COLO668 (cell line): ENCODE data around the gene DPEP2.
"Not testable (repeated sequence)": the region's sequence is repeated elsewhere in the genome, so short reads cannot be mapped to it uniquely, and the experiment has no call there.

Experiments
- DNase-seq: peaks from one replicate; lab custom pipeline; 2025; ENCODE audit not compliant: unreplicated experiment; lab: John Stamatoyannopoulos, UW

The DPEP2 gene, protein sequence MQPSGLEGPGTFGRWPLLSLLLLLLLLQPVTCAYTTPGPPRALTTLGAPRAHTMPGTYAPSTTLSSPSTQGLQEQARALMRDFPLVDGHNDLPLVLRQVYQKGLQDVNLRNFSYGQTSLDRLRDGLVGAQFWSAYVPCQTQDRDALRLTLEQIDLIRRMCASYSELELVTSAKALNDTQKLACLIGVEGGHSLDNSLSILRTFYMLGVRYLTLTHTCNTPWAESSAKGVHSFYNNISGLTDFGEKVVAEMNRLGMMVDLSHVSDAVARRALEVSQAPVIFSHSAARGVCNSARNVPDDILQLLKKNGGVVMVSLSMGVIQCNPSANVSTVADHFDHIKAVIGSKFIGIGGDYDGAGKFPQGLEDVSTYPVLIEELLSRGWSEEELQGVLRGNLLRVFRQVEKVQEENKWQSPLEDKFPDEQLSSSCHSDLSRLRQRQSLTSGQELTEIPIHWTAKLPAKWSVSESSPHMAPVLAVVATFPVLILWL

DNA sequence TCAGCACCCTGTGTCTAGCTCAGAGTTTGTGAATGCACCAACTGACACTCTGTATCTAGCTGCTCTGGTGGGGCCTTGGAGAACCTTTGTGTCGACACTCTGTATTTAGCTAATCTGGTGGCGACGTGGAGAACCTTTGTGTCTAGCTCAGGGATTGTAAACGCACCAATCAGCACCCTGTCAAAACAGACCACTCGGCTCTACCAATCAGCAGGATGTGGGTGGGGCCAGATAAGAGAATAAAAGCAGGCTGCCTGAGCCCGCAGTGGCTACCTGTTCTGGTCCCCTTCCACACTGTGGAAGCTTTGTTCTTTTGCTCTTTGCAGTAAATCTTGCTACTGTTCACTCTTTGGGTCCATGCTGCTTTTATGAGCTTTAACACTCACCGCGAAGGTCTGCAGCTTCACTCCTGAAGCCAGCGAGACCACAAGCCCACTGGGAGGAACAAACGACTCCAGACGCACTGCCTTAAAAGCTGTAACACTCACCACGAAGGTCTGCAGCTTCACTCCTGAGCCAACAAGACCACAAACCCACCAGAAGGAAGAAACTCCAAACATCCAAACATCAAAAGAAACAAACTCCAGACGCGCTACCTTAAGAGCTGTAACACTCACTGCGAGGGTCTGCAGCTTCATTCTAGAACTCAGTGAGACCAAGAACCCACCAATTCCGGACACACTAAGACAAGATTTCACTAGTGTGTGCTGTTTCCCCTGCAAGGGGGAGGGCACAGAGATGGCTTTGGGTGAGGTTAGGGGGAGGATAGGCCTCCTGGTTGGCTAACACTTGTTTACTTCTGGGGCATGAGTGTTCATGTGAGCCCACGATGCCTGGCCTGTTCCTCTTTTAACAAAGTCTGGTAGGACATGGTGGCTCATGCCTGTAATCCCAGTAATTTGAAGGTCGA lies at the start of gene DPEP2:
Gene DPEP2 (minus strand): TSS at position 706 of the 910 bp plus-strand sequence. CDS start 6,272 bp downstream, outside the sequence.
- not testable (repeated sequence) for DNase-seq

DNA sequence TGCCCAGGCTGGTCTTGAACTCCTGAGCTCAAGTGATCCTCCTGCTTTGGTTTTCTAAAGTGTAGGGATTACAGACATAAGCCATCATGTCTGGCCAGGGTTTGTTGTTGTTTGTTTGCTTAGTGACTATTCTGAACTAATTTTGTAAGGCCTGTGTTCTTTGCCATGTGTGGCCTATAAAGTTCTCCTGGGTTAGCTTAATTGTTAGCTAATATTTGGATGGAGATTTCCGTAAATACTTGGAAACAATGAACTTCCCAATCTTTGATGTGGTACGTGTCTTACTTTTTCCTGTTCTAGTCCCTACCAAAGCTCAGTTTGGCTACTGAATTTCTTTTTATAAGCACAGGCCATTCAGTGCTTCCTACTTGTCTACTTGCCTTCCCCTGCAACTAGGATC lies 48.7 kb upstream of the DPEP2 start:
- no peak for DNase-seq

DNA sequence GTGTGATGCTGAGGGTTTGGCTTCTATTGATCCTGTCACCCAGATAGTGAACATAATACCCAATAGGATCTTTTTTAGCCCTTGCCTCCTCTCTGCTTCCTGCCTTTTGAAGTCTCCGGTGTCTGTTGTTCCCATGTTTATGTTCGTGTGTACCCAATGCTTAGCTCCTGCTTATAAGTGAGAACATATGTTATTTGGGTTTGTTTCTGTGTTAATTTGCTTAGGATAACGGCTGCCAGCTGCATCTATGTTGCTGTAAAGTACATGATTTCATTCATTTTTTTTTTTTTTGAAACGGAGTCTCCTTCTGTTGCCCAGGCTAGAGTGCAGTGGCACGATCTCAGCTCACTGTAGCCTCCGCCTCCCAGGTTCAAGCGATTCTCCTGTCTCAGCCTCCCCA lies 46.8 kb upstream of the DPEP2 start:
- no peak for DNase-seq

DNA sequence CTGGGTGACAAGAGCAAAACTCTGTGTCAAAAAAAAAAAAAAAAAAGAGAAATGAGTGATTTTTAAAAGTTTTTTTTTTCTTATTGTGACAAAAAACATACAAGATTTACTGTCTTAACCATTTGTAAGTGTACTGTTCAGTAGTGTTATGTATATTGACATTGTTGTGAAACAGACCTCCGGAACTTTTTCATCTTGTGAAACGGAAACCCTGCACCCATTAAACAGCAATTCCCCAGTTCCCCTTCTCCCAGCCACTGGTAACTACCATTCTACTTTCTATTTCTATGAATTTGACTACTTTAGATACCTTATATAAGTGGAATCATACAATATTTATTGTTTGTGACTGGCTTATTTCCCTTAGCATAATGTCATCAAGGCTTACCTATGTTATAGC lies 42.5 kb upstream of the DPEP2 start:
- DNase-seq: no peak

DNA sequence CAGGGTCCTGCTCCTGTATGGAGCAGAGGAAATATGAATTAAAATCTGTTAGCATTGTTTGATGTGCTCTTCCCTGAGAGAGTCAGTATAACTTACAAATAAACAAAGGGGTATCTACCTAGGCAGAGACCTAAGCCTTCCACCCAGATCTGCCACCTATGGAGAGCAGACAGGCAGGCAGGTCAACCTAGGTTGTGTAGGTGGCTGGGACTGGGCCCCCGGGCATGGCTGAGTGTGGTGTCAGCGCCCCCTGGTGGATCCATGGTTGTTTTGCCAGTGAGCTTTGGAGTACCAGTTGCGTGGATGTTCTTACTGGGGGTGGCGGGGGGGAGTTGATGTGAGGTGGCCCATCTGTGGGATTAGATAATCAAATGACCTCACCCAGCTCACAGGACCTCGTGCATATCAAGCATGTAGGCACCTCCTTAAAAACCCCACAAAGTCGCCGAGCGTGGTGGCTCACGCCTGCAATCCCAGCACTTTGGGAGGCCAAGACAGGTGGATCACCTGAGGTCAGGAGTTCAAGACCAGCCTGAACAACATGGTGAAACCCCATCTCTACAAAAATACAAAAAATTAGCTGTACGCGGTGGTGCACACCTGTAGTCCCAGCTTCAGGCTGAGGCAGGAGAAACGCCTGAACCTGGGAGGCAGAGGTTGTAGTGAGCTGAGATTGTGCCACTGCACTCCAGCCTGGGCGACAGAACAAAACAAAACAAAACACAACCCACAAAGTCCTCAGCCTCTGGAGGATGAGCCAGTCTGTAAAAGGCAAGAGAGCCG lies 41.4 kb upstream of the DPEP2 start:
- DNase-seq: peak; percentile 80

DNA sequence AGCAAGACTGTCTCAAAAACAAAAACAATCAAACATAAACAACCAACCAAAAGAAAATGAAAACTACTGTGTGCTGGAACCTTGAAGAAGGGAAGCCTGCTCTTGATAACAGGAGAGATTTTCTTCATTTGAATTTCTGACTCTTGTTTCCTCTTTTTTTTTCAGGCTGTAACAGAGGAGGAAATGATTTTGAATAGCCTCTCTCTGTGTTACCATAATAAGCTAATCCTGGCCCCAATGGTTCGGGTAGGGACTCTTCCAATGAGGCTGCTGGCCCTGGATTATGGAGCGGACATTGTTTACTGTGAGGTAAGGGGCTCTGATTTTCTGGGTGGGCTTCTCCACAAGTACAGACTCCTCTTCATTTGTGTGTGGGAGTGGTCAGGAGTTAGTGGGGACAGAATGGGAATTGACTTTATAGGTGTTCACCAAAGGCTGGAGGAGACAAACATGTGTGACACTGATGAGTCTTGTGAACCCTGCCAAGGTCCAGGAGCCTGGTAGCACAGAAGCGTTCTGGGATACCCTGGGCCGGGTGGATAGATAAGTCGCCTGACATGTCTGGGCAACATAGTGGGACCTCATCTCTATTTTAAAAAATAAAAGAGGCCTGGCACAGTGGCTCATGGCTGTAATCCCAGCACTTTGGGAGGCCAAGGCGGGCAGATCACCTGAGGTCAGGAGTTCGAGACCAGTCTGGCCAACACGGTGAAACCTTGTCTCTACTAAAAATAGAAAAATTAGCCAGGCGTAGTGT lies 38.7 kb upstream of the DPEP2 start:
- DNase-seq: no peak

DNA sequence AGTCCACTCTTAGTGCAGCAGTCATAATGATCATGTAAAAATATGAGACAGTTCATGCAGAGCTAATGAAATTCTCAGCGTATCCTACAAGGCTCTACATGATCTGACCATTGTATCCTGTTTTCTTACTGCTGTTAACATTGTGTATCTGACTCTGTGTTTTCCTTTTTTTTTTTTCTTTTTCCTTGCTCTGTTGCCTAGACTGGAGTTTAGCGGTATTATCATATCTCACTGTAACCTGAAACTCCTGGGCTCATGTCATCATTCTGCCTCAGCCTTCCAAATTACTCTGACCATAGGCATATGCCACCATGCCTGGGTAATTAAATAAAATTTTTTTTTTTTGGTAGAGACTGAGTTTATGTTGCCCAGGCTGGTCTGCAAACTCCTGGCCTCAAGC lies 35.9 kb upstream of the DPEP2 start:
- DNase-seq: no peak

DNA sequence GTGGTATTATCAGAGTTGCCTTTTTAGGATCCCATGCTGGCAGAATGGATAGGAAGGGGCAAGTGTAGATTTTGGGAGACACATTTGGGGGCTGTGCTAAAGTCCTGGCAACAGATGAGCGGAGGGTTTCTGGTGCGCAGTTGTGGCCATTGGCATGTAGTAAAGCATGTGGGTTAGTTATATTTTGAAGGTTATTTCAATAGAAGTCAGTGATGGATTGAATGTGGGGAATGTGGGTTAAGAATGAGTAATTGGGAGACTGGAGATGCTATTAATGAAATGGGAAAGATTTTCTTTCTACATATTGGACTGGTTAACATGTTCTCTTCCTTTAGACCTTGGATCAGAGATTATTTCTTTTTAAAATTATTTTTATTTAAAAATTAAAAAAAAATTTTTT lies 33.8 kb upstream of the DPEP2 start:
- DNase-seq: no peak

DNA sequence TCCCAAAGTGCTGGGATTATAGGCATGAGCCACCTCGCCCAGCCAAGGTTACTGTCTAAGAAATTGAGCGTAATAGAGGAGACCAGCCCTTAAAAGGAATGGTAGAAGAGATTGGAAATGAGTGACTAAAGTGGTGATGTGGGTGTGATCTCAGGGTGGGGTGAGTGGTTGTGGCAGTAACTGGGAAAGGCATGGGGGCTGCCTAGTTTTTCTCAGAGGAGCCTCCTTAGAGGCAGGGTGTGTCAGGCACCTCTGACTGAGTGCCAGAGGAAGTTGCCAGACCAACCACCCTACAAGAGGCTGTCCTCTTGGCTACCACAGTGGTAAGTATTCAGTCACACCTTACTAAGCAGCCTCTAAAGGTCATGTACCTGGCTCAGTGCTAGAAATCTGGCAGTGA lies 32.7 kb upstream of the DPEP2 start:
- DNase-seq: no peak

DNA sequence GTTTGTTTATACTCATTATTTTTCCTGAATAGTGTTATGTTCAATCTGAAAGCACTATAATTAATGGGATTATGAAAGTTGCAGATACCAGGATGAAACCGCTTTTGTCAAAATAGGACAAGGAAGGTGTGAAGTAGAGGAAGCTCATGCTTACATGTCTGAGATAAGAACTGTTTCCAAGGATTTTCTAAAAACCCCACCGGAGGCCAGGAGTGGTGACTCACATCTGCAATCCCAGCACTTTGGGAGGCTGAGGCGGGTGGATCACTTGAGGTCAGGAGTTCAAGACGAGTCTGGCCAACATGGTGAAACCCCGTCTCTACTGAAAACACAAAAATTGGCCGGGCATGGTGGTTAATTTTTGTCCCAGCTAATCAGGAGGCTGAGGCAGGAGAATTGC lies 30.8 kb upstream of the DPEP2 start:
- not testable (repeated sequence) for DNase-seq

DNA sequence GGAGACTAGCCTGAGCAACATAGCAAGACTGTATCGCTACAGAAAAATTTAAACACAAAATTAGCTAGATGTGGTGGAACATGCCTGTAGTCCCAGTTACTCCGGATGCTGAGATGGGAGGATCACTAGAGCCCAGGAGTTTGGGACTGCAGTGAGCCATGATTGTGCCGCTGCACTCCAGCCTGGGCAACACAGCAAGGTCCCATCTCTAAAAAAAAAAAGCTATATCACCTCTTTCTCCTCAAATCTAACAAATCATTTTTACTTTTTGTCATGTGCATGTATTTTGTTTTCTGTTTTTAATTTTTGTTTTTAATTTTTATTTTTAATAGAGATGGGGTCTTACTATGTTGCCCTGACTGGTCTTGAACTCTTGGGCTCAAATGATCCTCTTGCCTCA lies 29.7 kb upstream of the DPEP2 start:
- DNase-seq: no peak

DNA sequence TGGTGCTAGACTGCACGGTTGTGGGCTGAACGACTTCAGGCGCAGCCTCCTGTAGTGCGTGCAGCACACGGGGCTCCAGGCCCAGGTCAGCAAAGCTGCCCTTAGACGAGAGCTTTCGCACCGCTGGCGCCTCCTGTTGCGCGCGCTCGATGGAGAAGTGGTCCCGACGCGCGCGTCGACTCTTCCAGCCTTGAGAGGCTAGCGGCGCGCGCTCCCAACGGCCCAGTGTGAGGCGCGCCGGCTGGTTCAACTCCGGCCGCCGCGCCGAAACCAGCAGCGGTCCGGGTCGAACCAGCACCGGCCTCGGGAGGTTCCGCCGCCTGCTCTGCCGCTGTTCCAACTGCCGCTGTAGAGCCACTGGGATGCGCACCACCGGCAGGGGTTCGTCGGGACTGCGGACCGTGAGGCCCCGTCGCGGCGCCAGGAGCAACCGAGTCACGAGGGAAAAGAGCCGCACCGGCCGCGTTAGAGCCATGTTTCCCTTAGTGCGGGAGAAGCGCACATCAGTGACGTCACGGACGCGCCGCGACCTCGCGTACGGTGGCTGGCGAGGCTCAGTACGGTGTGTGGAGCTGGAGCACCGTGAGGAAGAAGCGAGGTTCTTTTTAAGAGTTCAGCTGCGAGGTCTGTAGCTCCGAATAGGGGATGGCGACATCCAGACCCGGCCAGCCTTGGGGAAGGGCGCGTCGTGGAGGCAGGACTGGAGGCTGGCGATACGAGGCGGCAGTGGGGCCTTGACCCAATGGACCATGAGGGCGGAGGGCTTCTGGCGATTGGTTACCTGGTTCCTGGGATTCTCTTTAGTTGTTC lies 23.6 kb upstream of the DPEP2 start, which contains the start of the genes DDX28 and DUS2:
Gene DDX28 (minus strand): TSS at position 505 of the 810 bp plus-strand sequence. CDS start 30 bp downstream, at position 475.
Gene DUS2 (plus strand): TSS at position 557 of the 810 bp plus-strand sequence. CDS start 14,740 bp downstream, outside the sequence.
- peak; percentile 93 for DNase-seq

DNA sequence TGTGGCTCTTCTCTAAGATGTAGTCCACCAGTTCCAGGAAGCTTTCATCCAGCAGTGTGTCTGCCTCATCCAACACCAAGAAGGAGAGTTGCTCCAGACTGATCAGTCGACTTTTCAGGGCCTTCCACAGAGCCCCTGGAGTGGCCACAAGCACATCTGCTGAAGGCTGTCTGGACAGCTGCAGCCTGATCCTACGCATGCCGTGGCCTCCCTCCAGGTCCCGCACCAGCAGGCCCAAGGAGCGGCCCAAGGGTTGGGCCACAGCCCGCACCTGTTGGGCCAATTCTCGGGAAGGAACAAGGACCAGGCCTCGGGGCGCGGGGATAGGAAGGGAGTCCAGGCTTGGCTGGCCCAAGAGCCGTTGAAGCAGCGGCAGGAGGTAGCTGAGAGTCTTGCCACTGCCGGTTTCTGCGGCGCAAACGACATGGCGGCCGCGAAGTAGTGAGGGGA lies 23.0 kb upstream of the DPEP2 start:
- DNase-seq: no peak

DNA sequence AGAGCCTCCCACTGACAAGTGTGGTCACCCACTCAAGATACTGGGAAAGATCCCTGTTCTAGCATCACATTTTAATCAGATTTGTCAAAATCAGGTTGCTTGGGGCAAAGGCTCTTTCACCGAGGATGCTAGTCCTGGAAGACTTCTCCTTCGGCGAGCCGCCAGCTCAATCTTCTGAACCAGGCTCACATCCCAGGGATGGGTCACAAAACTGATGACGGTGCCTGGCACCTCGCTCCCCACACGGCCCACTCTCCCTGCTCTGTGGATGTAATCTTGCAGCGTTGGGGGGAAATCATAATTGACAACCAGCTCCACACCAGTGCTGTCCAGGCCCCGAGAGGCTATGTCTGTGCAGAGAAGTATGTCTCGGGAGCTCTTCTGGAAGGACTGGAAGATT lies 22.2 kb upstream of the DPEP2 start:
- no peak for DNase-seq

DNA sequence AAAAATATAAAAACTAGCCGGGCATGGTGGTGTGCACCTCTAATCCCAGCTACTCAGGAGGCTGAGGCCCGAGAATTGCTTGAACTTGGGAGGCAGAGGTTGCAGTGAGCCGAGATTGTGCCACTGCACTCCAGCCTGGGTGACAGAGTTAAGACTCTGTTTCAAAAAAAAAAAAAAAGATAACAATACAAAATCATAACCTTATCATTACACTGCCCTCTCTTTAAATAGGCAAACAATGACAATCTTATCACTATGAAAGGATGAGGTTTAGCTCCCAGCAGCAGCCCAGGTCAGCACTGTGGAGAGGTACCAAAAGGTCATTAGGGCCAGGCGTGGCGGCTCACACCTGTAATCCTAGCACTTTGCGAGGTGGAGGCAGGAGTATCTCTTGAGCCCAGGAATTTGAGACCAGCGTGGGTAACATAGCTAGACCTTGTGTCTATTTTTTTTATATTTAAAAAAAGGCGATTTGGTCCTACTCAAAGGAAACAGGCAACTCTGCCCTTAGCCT lies 19.9 kb upstream of the DPEP2 start:
- DNase-seq: no peak

DNA sequence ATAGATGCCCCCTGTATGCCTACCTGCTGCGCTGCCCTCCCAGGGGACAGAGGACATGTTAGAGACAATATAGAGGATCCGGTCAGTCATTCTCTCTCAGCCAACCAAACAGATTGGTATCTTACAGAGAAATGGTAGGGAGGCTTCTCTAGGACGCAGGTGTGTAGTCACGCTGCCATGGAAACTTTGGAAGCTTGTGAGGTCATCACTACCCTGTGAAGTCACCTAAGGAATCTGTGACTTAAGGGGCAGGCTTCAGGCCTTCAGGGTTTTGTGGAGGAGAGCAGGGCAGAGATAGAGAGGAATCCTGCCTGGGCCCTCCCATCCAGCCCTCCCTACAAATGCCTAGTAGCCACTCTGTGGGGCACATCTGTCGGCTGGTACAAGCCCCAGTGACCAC lies 16.4 kb upstream of the DPEP2 start, which contains the start of gene DPEP2NB:
Gene DPEP2NB (minus strand): TSS at position 231 of the 400 bp plus-strand sequence. CDS start 141 bp downstream, at position 90.
- no peak for DNase-seq

DNA sequence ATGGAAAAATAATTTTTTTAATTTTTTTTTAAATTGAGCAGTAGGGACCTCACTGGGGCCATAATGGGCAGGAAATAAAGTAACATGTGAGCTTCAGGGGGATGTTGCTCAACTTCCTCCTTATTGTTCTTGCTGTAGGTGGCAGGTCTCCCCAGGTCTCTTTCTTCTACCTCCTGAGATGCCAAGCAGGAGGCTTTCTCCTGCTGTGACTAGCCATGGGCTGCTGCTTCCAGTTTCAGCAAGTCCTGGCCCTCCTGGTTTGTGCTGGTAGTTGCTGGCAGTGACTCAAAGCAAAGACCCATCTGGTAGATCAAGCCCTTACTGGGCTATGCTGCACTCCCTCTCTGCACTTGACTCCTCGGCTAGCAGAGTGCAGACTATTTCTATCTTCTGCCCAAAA lies 14.2 kb upstream of the DPEP2 start:
- DNase-seq: no peak

DNA sequence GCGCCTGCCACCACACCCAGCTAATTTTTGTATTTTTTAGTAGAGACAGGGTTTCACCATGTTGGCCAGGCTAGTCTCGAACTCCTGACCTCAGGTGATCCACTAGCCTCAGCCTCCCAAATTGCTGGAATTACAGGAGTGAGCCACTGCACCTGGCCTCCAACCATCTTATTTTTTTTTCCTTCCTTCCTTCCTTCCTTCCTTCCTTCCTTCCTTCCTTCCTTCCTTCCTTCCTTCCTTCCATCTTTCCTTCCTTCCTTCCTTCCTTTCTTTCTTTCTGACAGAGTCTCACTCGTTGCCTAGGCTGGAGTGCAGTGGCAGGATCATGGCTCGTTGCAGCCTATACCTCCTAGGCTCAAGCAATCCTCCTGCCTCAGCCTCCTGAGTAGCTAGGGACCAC lies 10.6 kb upstream of the DPEP2 start:
- not testable (repeated sequence) for DNase-seq
